ENCODE results near the gene ANKLE1. TPM values are rescaled to one million over a fixed set of nuclear protein-coding genes. Genes with fewer than 3 reads are reported as not detected.

The ANKLE1 gene
- total and polyA plus RNA-seq, 8 donors, result 0.45 to 2.4 (median 1.6) TPM

DNA sequence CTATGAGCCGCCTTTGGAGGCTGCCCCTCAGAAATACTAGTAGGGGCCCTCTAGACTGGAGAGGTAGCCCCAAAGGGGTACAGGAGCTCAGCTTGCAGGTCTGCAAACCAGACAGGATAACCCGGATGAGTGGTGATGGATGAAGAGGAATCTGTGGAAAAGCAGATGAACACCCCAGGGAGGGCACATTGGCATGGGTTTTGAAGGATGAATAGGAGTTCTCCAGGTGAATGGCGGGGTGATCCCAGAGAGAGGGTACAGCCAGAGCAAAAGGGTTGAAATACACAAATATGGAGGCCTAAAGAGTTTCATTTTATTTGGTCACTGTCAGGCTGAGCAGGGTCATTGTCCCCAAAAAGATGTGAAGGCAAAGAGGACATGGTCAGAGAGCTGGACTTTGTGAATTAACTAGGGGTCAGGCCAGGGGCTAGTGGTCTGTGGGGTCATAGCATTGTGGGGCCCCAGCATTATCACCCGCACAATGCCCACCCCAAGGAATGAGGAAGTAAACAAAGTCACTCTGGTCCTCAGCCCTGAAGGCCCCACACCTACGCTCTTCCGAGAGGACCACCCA is 40.8 kb upstream of the ANKLE1 start:
- DNase-seq (no peak), ATAC-seq (no peak)
- H3K36me3 ChIP-seq, result peaks cover 0 to 11% of the 10 kb centered on the region in 2 donors
- intact Hi-C loops (cut with DNase I), result no loop called here
- no peak overlapping the region for H3K4me3 ChIP-seq
- H3K27ac ChIP-seq, result no peak overlapping the region
- H3K27me3 ChIP-seq, result peaks cover 0 to 10% of the 10 kb centered on the region in 2 donors
- H3K9me3 ChIP-seq, result no peaks in the 10 kb centered on the region
- peaks cover 9 to 31% of the 10 kb centered on the region in 2 donors for H3K4me1 ChIP-seq
- TF ChIP-seq, protein P1, sequence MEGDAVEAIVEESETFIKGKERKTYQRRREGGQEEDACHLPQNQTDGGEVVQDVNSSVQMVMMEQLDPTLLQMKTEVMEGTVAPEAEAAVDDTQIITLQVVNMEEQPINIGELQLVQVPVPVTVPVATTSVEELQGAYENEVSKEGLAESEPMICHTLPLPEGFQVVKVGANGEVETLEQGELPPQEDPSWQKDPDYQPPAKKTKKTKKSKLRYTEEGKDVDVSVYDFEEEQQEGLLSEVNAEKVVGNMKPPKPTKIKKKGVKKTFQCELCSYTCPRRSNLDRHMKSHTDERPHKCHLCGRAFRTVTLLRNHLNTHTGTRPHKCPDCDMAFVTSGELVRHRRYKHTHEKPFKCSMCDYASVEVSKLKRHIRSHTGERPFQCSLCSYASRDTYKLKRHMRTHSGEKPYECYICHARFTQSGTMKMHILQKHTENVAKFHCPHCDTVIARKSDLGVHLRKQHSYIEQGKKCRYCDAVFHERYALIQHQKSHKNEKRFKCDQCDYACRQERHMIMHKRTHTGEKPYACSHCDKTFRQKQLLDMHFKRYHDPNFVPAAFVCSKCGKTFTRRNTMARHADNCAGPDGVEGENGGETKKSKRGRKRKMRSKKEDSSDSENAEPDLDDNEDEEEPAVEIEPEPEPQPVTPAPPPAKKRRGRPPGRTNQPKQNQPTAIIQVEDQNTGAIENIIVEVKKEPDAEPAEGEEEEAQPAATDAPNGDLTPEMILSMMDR (IDR thresholded peaks at IDR 0.05), result no peak

DNA sequence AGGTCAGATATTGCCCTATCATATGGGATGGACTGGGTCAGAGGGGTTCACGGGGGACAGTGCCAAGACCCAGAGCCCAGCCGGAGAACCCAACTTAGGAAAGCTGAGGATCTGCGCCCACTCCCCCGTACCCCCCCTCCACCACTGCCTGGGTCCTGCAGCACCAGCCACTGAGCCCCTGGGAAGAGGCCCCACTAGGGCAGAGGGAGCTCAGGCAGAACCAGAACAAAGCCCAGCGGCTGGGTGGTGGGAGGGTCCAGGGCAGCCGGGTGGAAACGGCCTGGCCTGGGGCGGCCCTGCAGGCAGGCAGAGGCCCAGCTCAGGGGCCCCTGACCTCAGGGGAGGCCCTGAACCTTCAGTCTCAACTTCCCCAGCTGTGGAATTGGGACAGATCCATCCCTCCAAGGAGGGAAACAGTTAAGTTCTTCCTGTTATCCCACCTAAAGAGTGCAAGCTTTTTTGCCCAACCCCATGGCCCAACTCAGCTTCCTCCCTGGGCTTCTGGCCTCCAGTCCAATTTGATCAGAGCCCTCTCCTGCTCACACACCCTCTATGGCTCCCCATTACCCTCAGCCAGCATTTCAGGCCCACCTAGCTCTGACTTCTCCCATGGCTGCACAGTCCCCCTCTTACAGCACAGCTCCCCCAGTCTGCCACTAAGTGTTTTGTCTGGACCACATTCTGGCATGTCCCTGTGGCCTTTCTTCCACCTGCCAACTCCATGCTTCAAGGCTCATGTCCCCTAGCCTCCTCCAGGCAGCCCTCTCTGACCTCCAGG is 39.1 kb upstream of the ANKLE1 start:
- no peaks in the 10 kb centered on the region for H3K9me3 ChIP-seq
- H3K27ac ChIP-seq, result peak overlapping the region in 1 of 2 donors; percentile 70
- peak overlapping the region in 1 of 2 donors; percentile 72 for H3K4me3 ChIP-seq
- no peak for DNase-seq
- intact Hi-C loops (cut with DNase I), result no loop called here
- peaks cover 0 to 11% of the 10 kb centered on the region in 2 donors for H3K36me3 ChIP-seq
- peaks cover 15 to 34% of the 10 kb centered on the region in 2 donors for H3K4me1 ChIP-seq
- ATAC-seq, result no peak
- H3K27me3 ChIP-seq, result peaks cover 0 to 17% of the 10 kb centered on the region in 2 donors
- TF ChIP-seq, protein P1 (IDR thresholded peaks at IDR 0.05), result no peak

DNA sequence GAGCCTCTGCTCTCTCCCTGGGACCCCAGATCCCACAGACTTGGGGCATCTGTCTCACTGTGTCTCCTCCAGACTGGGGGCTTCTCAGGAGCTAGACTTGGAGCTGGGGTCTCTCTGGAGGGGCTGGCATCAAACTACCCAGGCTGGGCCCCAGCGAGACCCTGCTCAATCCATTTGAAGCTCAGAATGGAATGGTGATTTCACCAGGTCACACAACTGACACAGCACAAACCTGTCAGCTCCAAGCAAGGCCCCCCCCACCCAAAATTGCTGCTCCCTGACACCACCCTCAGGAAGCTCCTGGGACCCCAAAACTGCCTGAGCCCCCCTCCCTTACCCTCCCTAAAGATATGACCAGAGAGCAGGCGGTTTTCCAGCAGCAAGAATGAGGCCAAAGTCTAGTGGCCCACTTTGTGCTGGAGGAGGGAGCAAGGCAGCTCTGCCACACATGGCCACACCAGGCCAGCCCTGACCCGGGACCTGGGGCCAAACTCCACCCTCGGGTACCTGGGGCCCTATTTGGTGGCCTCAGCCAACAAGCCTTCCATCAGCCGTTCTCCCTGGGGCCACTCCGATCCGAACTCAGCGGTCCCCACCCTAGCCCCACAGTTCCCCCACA is 38.4 kb upstream of the ANKLE1 start:
- ATAC-seq, result no peak

DNA sequence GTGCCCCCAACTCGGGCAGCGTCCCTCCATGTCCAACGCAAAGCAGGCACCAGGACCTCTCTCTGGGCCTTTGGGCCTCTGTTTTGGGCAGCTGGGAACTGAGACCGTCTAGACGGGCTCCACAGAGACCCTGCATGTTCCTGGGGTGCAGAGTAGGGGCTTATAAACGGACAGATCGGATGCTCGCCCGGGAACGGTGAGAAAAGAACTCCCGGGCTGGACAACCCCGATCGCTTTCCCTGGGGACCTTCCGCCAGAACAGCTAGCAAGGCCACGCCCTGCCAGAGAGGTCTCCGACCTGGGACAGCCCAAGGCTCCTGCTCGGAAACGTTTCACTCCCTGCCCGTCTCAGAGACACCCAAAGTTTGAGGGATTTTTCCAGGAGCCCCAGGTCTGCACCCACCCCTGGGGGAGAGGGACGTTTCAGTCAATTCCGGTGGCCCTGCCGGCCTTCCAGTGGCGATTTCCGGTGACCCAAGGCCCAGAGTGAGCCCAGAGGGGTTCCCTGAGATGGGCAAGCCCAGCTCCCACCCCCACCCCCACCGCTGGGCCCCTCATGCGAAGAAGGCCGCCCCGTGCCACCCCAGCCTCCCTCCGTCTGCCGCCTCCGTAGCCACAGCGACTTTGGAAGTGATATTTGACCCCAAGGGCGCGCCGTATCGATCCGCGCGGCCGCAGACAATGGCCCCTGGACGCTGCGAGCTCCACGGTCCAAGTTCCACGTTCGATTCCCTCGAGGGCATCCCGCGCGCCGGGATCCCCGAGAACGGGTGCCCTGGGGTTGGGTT is 37.7 kb upstream of the ANKLE1 start:
- ATAC-seq, result peak; percentile 36
- Histone ChIP-seq H3K36me3 (peaks cover 0 to 4% of the 10 kb centered on the region in 2 donors), H3K27ac (peak overlapping the region; percentile 70 to 72), H3K4me1 (peaks cover 22 to 38% of the 10 kb centered on the region in 2 donors), H3K9me3 (no peaks in the 10 kb centered on the region), H3K27me3 (peaks cover 0 to 17% of the 10 kb centered on the region in 2 donors), H3K4me3 (peak overlapping the region; percentile 65 to 72)
- intact Hi-C loops (cut with DNase I), result no loop called here
- TF ChIP-seq, protein P1 (IDR thresholded peaks at IDR 0.05), result no peak
- peak in 1 of 4 donors; percentile 52 for DNase-seq

More for the DNA sequence above, 38.4 kb upstream of the ANKLE1 start:
- TF ChIP-seq, protein P1 (IDR thresholded peaks at IDR 0.05), result no peak
- Histone ChIP-seq H3K36me3 (peaks cover 0 to 8% of the 10 kb centered on the region in 2 donors), H3K27ac (peak overlapping the region; percentile 70 to 72), H3K4me1 (peaks cover 20 to 38% of the 10 kb centered on the region in 2 donors), H3K4me3 (peak overlapping the region; percentile 65 to 72), H3K9me3 (no peaks in the 10 kb centered on the region), H3K27me3 (peaks cover 0 to 17% of the 10 kb centered on the region in 2 donors)
- DNase-seq, result no peak
- intact Hi-C loops (cut with DNase I), result no loop called here

Data from left lung (tissue), 10 donors.